Measurements from ENCODE around the gene NCKAP5L. TPM values are rescaled to one million over a fixed set of nuclear protein-coding genes. Genes with fewer than 3 reads are reported as not detected.
"Not testable (repeated sequence)": the region's sequence is repeated elsewhere in the genome, so short reads cannot be mapped to it uniquely, and the experiment has no call there.

Gene NCKAP5L
- polyA plus RNA-seq, 4 donors = 0.45 to 7.0 (median 2.9) TPM

GRCh38 chr12:49777800-49778748 lies 50.1 kb downstream of the NCKAP5L start:
- Histone ChIP-seq H3K9me3 (ENCODE audit: control insufficient read depth in 2 of 2, insufficient read depth in 1 of 2, low read depth in 1 of 2, low read length in 1 of 2) (no peaks in the 10 kb centered on the region), H3K4me1 (ENCODE audit: control insufficient read depth in 3 of 3, insufficient read depth in 2 of 3, low read depth in 1 of 3, low read length in 2 of 3) (peaks cover 0 to 2% (median 0%) of the 10 kb centered on the region in 3 donors), H3K4me3 (ENCODE audit: low read depth in 1 of 3, low read length in 3 of 3) (no peak overlapping the region), H3K27ac (ENCODE audit: low read depth in 1 of 3, low read length in 2 of 3) (no peak overlapping the region), H3K36me3 (ENCODE audit: control insufficient read depth in 3 of 3, insufficient read depth in 2 of 3, low read depth in 1 of 3, low read length in 3 of 3) (no peaks in the 10 kb centered on the region), H3K27me3 (ENCODE audit: control insufficient read depth in 3 of 3, insufficient read depth in 3 of 3, low read length in 3 of 3) (no peaks in the 10 kb centered on the region)
- WGBS, 3 donors = 48 to 52% (median 50%) methylated on average over 19 of the region's 19 CpGs
- no peak for FAIRE-seq
- DNase-seq = peak; percentile 68 to 70

DNA sequence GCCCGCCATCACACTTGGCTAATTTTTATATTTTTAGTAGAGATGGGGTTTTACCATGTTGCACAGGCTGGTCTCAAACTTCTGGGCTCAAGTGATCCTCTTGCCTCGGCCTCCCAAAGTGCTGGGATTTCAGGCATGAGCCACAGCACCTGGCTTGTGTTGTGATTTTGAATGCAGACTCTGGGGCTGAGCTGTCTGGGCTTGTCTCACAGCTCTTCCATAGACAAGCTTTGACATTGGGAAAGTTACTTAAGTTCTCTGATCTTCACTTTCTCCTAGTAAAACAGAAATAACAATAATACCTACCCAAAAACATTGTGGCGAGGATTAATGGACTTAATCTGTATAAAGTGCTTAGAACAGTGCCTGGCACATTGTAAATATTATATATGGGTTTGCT lies 50.9 kb downstream of the NCKAP5L start:
- DNase-seq (no peak), FAIRE-seq (no peak)
- Histone ChIP-seq H3K36me3 (ENCODE audit: control insufficient read depth in 3 of 3, insufficient read depth in 2 of 3, low read depth in 1 of 3, low read length in 3 of 3) (no peaks in the 10 kb centered on the region), H3K4me1 (ENCODE audit: control insufficient read depth in 3 of 3, insufficient read depth in 2 of 3, low read depth in 1 of 3, low read length in 2 of 3) (peaks cover 0 to 2% (median 0%) of the 10 kb centered on the region in 3 donors), H3K9me3 (ENCODE audit: control insufficient read depth in 2 of 2, insufficient read depth in 1 of 2, low read depth in 1 of 2, low read length in 1 of 2) (no peaks in the 10 kb centered on the region), H3K4me3 (ENCODE audit: low read depth in 1 of 3, low read length in 3 of 3) (no peak overlapping the region), H3K27ac (ENCODE audit: low read depth in 1 of 3, low read length in 2 of 3) (no peak overlapping the region), H3K27me3 (ENCODE audit: control insufficient read depth in 3 of 3, insufficient read depth in 3 of 3, low read length in 3 of 3) (no peaks in the 10 kb centered on the region)
- 90 to 95% (median 91%) methylated on average over 3 of the region's 3 CpGs for WGBS, 3 donors

DNA sequence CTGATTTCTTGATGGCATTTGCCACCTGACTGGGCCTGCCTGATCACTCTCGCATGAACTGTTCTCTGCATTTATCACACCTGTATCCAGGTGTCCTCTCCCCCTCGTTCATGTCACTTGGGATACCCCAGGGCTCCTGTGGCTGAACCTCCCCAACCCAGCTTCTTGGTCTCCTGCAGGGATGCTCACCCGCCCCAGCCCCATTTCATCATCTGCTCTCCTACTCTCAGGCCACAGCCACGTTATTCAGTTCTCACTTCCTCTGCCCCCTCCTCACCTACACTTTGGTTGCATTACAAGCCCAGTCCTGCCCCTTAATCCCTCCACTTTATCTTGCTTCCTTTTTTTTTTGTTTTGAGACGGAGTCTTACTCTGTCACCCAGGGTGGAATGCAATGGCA lies 51.4 kb downstream of the NCKAP5L start:
- H3K4me1 ChIP-seq (ENCODE audit: control insufficient read depth in 3 of 3, insufficient read depth in 2 of 3, low read depth in 1 of 3, low read length in 2 of 3) = peaks cover 0 to 2% (median 0%) of the 10 kb centered on the region in 3 donors
- no peaks in the 10 kb centered on the region for H3K27me3 ChIP-seq (ENCODE audit: control insufficient read depth in 3 of 3, insufficient read depth in 3 of 3, low read length in 3 of 3)
- WGBS, 3 donors = 79 to 83% (median 80%) methylated on average over 5 of the region's 5 CpGs
- H3K4me3 ChIP-seq (ENCODE audit: low read depth in 1 of 3, low read length in 3 of 3) = no peak overlapping the region
- no peaks in the 10 kb centered on the region for H3K36me3 ChIP-seq (ENCODE audit: control insufficient read depth in 3 of 3, insufficient read depth in 2 of 3, low read depth in 1 of 3, low read length in 3 of 3)
- H3K9me3 ChIP-seq (ENCODE audit: control insufficient read depth in 2 of 2, insufficient read depth in 1 of 2, low read depth in 1 of 2, low read length in 1 of 2) = no peaks in the 10 kb centered on the region
- no peak overlapping the region for H3K27ac ChIP-seq (ENCODE audit: low read depth in 1 of 3, low read length in 2 of 3)
- FAIRE-seq = no peak
- no peak for DNase-seq

DNA sequence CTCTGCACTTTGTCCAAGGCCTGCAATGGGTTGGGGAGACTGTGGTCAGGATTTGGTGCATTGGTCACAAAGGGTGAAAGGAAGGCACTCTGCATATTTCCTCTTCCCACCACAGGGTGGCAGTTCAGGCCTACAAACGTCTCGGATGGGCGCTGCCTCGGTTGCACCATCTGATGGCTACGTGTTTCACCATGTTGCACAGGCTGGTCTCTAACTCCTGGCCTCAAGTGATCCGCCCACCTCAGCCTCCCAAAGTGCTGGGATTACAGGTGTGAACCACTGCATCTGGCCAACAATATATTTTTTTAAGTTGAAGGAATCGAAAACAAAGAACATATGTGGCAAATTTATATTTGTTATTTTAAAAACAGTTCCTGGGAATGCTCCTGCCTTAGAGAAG lies 51.8 kb downstream of the NCKAP5L start:
- Histone ChIP-seq H3K27me3 (ENCODE audit: control insufficient read depth in 3 of 3, insufficient read depth in 3 of 3, low read length in 3 of 3) (no peaks in the 10 kb centered on the region), H3K36me3 (ENCODE audit: control insufficient read depth in 3 of 3, insufficient read depth in 2 of 3, low read depth in 1 of 3, low read length in 3 of 3) (no peaks in the 10 kb centered on the region), H3K9me3 (ENCODE audit: control insufficient read depth in 2 of 2, insufficient read depth in 1 of 2, low read depth in 1 of 2, low read length in 1 of 2) (no peaks in the 10 kb centered on the region), H3K4me3 (ENCODE audit: low read depth in 1 of 3, low read length in 3 of 3) (no peak overlapping the region), H3K4me1 (ENCODE audit: control insufficient read depth in 3 of 3, insufficient read depth in 2 of 3, low read depth in 1 of 3, low read length in 2 of 3) (peaks cover 0 to 2% (median 0%) of the 10 kb centered on the region in 3 donors), H3K27ac (ENCODE audit: low read depth in 1 of 3, low read length in 2 of 3) (no peak overlapping the region)
- FAIRE-seq (no peak), DNase-seq (peak; percentile 59 to 72)
- WGBS, 3 donors = 15 to 20% (median 18%) methylated on average over 7 of the region's 7 CpGs

DNA sequence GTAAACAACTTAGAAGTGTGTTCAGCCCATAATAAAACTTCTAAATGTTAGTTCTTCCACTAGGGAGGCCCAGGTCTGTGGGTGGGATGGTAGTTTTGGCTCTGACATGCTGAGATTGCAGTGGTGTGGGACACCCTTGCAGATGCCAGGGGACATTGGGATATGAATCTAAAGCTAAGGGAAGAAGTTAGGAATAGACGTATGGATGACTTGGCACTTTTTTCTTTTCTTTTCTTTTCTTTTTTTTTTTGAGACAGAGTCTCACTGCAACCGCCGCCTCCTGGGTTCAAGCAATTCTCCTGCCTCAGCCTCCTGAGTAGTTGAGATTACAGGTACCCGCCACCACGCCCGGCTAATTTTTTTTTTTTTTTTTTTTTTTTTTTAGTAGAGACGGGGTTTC lies 55.1 kb downstream of the NCKAP5L start:
- H3K4me1 ChIP-seq (ENCODE audit: control insufficient read depth in 3 of 3, insufficient read depth in 2 of 3, low read depth in 1 of 3, low read length in 2 of 3); H3K9me3 ChIP-seq (ENCODE audit: control insufficient read depth in 2 of 2, insufficient read depth in 1 of 2, low read depth in 1 of 2, low read length in 1 of 2); DNase-seq; FAIRE-seq; H3K27ac ChIP-seq (ENCODE audit: low read depth in 1 of 3, low read length in 2 of 3); H3K4me3 ChIP-seq (ENCODE audit: low read depth in 1 of 3, low read length in 3 of 3); H3K36me3 ChIP-seq (ENCODE audit: control insufficient read depth in 3 of 3, insufficient read depth in 2 of 3, low read depth in 1 of 3, low read length in 3 of 3); H3K27me3 ChIP-seq (ENCODE audit: control insufficient read depth in 3 of 3, insufficient read depth in 3 of 3, low read length in 3 of 3): not testable (repeated sequence)
- WGBS, 3 donors = 83 to 92% (median 87%) methylated on average over 6 of the region's 7 CpGs

DNA sequence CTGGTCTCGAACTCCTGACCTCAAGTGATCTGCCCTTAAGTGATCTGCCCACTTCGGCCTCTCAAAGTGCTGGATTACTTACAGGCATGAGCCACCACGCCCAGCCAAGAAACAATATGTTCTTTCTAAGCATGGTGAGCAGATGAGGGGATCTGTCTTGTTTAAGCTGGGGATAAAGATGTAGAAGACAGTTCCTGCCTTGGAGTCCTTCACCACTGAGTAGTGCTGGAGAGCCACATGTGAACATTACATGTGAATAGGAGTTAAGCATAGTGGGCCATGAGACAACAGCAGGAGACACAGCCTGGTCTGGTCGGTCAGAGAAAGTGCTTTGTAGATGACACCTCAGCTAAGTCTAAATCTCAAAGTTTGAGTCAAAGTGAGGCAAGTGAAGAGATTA lies 60.9 kb downstream of the NCKAP5L start:
- 66 to 77% (median 75%) methylated on average over 4 of the region's 4 CpGs for WGBS, 3 donors
- DNase-seq = no peak
- no peaks in the 10 kb centered on the region for H3K27me3 ChIP-seq (ENCODE audit: control insufficient read depth in 3 of 3, insufficient read depth in 3 of 3, low read length in 3 of 3)
- H3K9me3 ChIP-seq (ENCODE audit: control insufficient read depth in 2 of 2, insufficient read depth in 1 of 2, low read depth in 1 of 2, low read length in 1 of 2) = no peaks in the 10 kb centered on the region
- H3K36me3 ChIP-seq (ENCODE audit: control insufficient read depth in 3 of 3, insufficient read depth in 2 of 3, low read depth in 1 of 3, low read length in 3 of 3) = peaks cover 2 to 32% (median 8%) of the 10 kb centered on the region in 3 donors
- peaks cover 0 to 4% (median 0%) of the 10 kb centered on the region in 3 donors for H3K4me1 ChIP-seq (ENCODE audit: control insufficient read depth in 3 of 3, insufficient read depth in 2 of 3, low read depth in 1 of 3, low read length in 2 of 3)
- H3K4me3 ChIP-seq (ENCODE audit: low read depth in 1 of 3, low read length in 3 of 3) = no peak overlapping the region
- FAIRE-seq = no peak
- no peak overlapping the region for H3K27ac ChIP-seq (ENCODE audit: low read depth in 1 of 3, low read length in 2 of 3)

DNA sequence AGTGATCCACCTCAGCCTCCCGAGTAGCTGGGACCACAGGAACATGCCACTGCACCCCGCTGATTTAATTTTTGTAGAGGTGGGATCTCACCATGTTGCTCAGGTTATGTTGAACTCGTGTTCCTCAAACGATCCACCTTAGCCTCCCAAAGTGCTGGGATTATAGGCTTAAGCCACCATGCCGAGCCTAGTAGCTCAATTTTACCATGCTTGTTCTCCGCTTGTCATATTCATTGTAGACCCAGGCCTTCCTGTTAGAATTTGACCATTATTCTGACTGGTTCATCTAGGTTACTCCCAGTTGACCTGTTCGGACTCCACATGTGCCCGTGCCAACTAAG lies 62.1 kb downstream of the NCKAP5L start:
- WGBS, 3 donors = 82 to 90% (median 87%) methylated on average over 8 of the region's 8 CpGs
- H3K9me3 ChIP-seq (ENCODE audit: control insufficient read depth in 2 of 2, insufficient read depth in 1 of 2, low read depth in 1 of 2, low read length in 1 of 2) = no peaks in the 10 kb centered on the region
- no peak for FAIRE-seq

GRCh38 chr12:49764126-49764525 lies 64.1 kb downstream of the NCKAP5L start:
- Histone ChIP-seq H3K36me3 (ENCODE audit: control insufficient read depth in 3 of 3, insufficient read depth in 2 of 3, low read depth in 1 of 3, low read length in 3 of 3) (peaks cover 16 to 57% (median 19%) of the 10 kb centered on the region in 3 donors), H3K9me3 (ENCODE audit: control insufficient read depth in 2 of 2, insufficient read depth in 1 of 2, low read depth in 1 of 2, low read length in 1 of 2) (no peaks in the 10 kb centered on the region), H3K4me1 (ENCODE audit: control insufficient read depth in 3 of 3, insufficient read depth in 2 of 3, low read depth in 1 of 3, low read length in 2 of 3) (no peaks in the 10 kb centered on the region), H3K27me3 (ENCODE audit: control insufficient read depth in 3 of 3, insufficient read depth in 3 of 3, low read length in 3 of 3) (no peaks in the 10 kb centered on the region), H3K27ac (ENCODE audit: low read depth in 1 of 3, low read length in 2 of 3) (no peak overlapping the region), H3K4me3 (ENCODE audit: low read depth in 1 of 3, low read length in 3 of 3) (no peak overlapping the region)
- DNase-seq (no peak), FAIRE-seq (no peak)
- WGBS, 3 donors = 73 to 77% (median 76%) methylated on average over 3 of the region's 3 CpGs

More for the DNA sequence above, 62.1 kb downstream of the NCKAP5L start:
- Histone ChIP-seq H3K36me3 (ENCODE audit: control insufficient read depth in 3 of 3, insufficient read depth in 2 of 3, low read depth in 1 of 3, low read length in 3 of 3) (peaks cover 7 to 39% (median 17%) of the 10 kb centered on the region in 3 donors), H3K4me1 (ENCODE audit: control insufficient read depth in 3 of 3, insufficient read depth in 2 of 3, low read depth in 1 of 3, low read length in 2 of 3) (peaks cover 0 to 4% (median 0%) of the 10 kb centered on the region in 3 donors), H3K27ac (ENCODE audit: low read depth in 1 of 3, low read length in 2 of 3) (no peak overlapping the region), H3K27me3 (ENCODE audit: control insufficient read depth in 3 of 3, insufficient read depth in 3 of 3, low read length in 3 of 3) (no peaks in the 10 kb centered on the region), H3K4me3 (ENCODE audit: low read depth in 1 of 3, low read length in 3 of 3) (no peak overlapping the region)
- no peak for DNase-seq
